ENCODE data around the gene RMI1.
"Not testable (repeated sequence)": the region's sequence is repeated elsewhere in the genome, so short reads cannot be mapped to it uniquely, and the experiment has no call there.

The RMI1 gene

GRCh38 chr9:83980395-83981125 lies at the start of gene RMI1:
Gene RMI1, plus strand, starts transcription at chr9:83980805. Its CDS starts 20,182 bp downstream, at chr9:84000987.
- DNase-seq, result peak; percentile 98 to 100

DNA sequence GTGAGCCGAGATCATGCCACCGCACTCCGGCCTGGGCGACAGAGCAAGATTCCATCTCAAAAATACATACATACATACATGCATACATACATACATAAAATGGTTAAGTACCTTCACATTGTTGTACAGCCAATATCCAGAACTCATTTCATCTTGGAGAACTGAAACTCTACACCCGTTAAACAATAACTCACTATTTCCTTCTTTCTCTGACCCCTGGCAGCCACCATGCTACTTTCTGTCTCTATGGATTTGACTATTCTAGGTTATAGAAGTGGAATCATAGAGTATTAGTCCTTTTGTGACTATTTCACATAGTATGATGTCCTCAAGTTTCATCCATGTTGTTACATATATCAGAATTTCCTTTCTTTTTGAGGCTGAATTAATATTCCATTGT lies 49.7 kb upstream of the RMI1 start:
- DNase-seq, result no peak

- DNase-seq, result no peak
Measured at GRCh38 chr9:83932011-83932410, 48.6 kb upstream of the RMI1 start.

- DNase-seq, result no peak
Measured at GRCh38 chr9:83932851-83933250, 47.8 kb upstream of the RMI1 start.

DNA sequence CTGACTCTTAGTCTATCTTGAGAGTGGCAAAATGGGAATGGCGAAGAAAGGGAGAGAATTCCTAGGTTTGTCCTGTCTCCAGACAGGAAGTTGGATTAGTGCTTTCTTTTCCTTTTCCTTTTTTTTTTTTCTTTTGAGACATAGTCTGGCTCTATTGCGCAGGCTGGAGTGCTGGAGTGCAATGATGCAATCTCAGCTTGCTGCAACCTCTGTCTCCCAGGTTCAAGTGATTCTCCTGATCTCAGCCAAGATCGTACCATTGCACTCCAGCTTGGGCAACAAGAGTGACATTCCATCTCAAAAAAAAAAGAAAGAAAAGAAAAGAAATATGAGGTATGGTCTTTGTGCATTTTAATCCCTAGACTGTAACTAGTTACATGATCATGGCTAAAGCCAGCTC lies 46.8 kb upstream of the RMI1 start:
- no peak for DNase-seq

DNA sequence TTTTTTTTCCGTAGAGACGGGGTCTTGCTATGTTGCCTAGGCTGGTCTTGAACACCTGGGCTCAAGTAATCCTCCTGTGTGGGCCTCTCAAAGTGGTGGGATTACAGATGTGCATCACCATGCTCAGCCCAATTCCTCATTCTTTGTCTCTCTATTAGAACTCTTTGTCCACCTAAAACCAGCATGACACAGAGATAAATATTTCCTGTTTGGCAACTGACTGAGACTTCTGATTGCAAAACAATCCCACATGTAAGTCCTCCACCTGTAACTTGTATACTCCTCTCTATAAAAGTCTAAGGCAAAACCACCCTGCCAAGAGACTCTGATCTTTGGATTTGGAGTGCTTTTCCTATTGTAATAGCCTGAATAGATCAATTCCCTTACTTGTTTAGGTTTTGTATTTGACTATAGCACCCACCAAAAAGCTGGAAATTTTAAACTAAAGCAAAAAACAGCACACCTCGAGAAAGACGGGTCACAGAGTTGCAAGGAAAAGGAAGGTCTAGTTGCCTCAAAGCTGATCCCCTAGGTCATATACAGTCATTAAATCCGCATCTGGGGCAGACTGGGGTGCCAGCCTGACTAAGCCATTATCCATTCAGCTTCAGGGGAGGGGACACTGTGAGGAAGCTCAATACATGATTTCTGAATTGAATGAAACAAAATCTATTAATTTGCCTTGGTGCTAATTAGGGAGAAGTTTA lies 45.9 kb upstream of the RMI1 start:
- no peak for DNase-seq

DNA sequence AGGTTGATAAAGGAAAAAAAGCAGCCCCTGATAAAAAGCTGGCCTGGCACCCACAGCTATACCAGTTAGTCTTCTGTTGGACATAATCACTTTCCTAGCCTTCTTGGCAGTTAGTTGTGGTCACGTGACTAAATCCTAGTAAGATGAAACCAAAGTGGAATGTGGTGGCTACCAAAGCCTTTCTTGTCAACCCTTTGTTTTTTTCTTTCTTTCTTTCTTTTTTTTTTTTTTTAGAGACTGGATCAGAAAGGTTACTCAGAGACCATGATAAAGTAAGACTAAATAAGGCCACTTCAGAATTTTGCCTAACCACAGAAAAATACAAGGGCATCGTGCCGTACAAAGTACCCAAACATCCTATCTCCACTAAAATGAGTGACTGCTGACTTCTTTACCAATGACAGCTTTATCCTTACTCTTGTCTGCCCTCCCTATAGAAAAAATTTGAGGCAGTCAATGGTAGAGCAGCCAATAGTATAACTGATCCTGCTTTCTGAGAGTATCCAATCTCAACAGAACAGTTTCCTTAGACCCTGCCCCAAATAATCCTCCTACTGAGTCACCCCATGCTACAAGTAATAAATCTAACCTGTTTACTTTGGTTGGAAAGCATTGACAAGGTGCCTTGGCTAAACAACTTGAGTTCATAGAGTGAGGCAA lies 45.2 kb upstream of the RMI1 start:
- no peak for DNase-seq

- no peak for DNase-seq
Measured at GRCh38 chr9:83936523-83936922, 44.1 kb upstream of the RMI1 start.

- peak in 1 of 2 experiments; percentile 9 for DNase-seq
Measured at GRCh38 chr9:83937861-83938455, 42.6 kb upstream of the RMI1 start.

- no peak for DNase-seq
Measured at GRCh38 chr9:83940590-83941303, 39.9 kb upstream of the RMI1 start.

DNA sequence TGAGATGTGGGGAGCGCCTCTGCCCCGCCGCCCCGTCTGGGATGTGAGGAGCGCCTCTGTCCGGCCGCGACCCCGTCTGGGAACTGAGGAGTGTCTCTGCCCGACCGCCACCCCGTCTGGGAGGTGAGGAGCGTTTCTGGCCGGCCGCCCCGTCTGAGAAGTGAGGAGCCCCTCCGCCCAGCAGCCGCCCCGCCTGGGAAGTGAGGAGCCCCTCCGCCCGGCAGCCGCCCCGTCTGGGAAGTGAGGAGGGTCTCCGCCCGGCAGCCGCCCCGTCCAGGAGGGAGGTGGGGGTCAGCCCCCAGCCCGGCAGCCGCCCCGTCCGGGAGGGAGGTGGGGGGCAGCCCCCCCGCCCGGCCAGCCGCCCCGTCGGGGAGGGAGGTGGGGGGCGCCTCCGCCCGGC lies 32.5 kb upstream of the RMI1 start:
- DNase-seq, result not testable (repeated sequence)

- peak; percentile 11 to 26 for DNase-seq
Measured at GRCh38 chr9:83956086-83956435, 24.5 kb upstream of the RMI1 start.

- peak; percentile 36 to 57 for DNase-seq
Measured at GRCh38 chr9:83956436-83957247, 24.0 kb upstream of the RMI1 start.

- no peak for DNase-seq
Measured at GRCh38 chr9:83957248-83957513, 23.4 kb upstream of the RMI1 start.

DNA sequence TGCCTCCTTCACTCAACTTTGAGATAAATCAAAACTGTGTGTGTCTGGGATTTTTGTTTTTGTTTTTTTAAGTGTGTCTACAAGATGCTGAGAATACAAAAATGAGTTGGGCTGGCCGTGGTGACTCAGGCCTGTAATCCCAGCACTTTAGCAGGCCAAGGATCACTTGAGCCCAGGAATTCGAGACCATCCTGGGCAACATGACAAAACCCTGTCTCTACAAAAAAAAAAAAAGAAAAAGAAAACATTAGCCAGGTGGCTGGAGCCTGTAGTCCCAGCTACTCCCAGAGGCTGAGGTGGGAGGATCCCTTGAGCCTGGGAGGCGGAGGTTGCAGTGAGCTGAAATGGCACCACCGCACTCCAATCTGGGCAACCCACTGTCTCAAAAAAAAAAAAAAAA lies 21.5 kb upstream of the RMI1 start:
- no peak for DNase-seq

GRCh38 chr9:83960991-83961390 lies 19.6 kb upstream of the RMI1 start:
- no peak for DNase-seq

DNA sequence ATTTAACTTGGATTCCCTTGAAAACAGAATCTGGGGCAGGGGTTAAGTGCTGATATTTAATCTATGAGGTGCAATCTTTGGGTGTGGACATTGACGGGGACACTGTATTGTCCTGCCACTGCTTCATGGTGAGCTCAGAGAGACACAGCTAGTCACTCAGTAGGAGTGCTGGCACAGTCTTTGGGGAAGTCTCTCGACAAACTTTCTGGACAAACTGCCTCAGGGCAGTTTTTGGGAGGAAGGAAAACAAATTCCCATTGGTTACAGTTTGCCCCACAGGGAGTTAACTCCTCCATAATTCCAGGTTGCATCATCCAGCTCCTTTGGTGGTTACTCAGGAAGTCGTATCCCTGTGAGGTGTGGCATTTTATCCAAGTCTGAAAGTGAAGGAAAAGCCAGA lies 18.4 kb upstream of the RMI1 start:
- no peak for DNase-seq

DNA sequence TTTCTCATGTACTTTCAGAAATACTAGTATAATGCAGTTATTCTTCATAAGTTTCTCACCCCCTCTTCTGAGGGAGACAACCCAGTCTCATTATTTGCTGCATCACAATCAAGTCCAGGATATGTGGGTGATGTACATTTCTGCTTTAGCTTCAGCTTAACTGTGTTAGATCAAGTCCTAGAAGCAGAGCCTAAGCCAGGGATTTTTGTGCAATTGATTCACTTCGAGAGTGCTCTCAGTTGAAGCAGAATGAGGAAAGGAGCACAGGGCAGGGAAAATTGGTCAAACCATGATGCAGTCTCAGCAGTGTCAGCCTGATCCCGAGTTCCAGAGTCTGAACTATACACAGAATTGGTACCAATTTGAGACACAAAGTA lies 15.6 kb upstream of the RMI1 start:
- no peak for DNase-seq

DNA sequence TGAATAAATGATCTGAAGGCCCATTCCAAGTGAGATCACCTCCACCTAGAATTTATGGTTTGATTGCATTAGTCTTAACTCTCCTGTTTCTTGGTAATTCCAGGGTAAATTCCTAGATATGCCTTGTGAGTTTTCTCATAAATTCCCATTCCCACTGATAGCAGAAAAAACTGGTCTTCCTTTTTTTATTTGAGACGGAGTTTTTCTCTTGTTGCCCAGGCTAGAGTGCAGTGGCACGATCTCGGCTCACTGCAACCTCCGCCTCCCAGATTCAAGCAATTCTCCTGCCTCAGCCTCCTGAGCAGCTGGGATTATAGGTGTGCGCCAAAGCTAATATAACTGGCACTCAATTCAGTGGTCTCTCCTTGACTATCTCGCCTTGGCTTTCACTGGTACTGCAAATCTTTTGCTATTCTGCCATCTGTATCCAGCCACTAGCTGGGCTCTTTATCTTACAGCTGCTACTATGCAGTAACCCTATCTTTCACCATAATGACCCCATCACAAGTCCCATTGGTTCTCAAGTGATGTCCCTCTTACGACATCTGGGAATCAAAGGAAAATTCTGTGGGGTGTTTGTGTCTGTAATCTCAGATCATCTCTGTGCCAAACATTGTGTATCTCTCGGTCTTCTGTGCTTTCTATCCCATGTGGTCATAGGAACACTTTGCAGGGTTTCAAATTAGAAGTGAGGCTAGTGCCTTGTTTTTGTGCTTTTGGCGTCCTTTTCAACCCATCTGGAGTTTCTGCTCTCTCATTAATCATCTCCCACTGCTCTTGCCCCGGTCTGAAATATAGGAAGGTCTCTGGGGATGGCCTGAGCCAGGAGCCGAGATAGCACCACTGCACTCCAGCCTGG lies 15.0 kb upstream of the RMI1 start:
- DNase-seq, result no peak

- DNase-seq, result no peak
Measured at GRCh38 chr9:83966209-83966582, 14.4 kb upstream of the RMI1 start.

- DNase-seq, result no peak
Measured at GRCh38 chr9:83967073-83967472, 13.5 kb upstream of the RMI1 start.

- DNase-seq, result no peak
Measured at GRCh38 chr9:83969602-83970001, 11.0 kb upstream of the RMI1 start.

All from stimulated activated CD4-positive, alpha-beta T cell treated with anti-CD3 and anti-CD28 coated beads, Interleukin-4, amount 100 ng/mL, for 4 hours (primary cell).